ENCODE data around the gene TMEM259.

TMEM259 gene

GRCh38 chr19:962683-963400, 58.1 kb downstream of the TMEM259 start:
- DNase-seq (ENCODE audit: low read depth in 2 of 2) = no peak

GRCh38 chr19:961866-962620, 58.9 kb downstream of the TMEM259 start:
- DNase-seq (ENCODE audit: low read depth in 2 of 2) = no peak

GRCh38 chr19:960601-960938, 60.4 kb downstream of the TMEM259 start:
- no peak for DNase-seq (ENCODE audit: low read depth in 2 of 2)

- DNase-seq (ENCODE audit: low read depth in 2 of 2) = no peak
These were observed 60.9 kb downstream of the TMEM259 start for GRCh38 chr19:960020-960419.

Data from stimulated activated CD8-positive, alpha-beta memory T cell treated with anti-CD3 and anti-CD28 coated beads, Interleukin-15, amount 100 ng/mL, for 4 hours (primary cell).